ENCODE results near the gene GPR158.

DNA sequence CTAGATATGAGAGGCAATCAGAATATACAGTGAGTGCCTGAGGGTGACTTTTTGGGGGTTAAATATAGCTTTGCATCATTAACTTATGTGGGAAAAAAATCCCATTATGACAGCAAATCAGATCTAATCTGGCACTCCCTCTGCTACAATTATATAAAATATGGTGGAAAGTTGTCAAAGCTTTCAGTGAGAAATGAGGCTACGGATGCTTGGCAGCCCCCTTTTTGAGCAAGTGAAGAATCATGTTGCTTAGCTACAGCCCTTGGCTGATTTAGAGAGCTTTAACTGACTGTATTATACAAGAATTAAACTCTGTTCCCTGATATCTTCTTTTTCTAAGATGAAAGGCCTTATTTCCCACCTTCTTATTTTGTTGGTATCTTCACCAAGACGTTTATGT, 57.4 kb downstream of the GPR158 start:
- TF ChIP-seq, protein P1, sequence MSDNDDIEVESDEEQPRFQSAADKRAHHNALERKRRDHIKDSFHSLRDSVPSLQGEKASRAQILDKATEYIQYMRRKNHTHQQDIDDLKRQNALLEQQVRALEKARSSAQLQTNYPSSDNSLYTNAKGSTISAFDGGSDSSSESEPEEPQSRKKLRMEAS (IDR thresholded peaks at IDR 0.05): no peak
- TF ChIP-seq TAF1 (IDR thresholded peaks at IDR 0.05; ENCODE audit: low read depth): no peak
- no peak for TF ChIP-seq YY1 (IDR thresholded peaks at IDR 0.05; ENCODE audit: low read depth)
- no peak for TF ChIP-seq TCF12 (IDR thresholded peaks at IDR 0.05; ENCODE audit: low read depth)
- no peak for TF ChIP-seq EP300 (IDR thresholded peaks at IDR 0.05; ENCODE audit: borderline replicate concordance)
- TF ChIP-seq CEBPB (IDR thresholded peaks at IDR 0.05): no peak
- no peak for TF ChIP-seq RAD21 (IDR thresholded peaks at IDR 0.05; ENCODE audit: low read depth)
- no peak for TF ChIP-seq TEAD4 (IDR thresholded peaks at IDR 0.05)
- no peak for TF ChIP-seq CREB1 (IDR thresholded peaks at IDR 0.05; ENCODE audit: low read depth)
